GM13977 (cell line): Measurements from ENCODE around the gene DNLZ.

Experiments
- DNase-seq: peaks from one replicate; pipeline ENCODE4 v3.0.0; 2012; ENCODE audit warnings: low spot score
- in situ Hi-C: fragments of 300-500 bp; cut with MboI; formaldehyde crosslinking; loops from one replicate; pipeline ENCODE4 v1.12.0; 2022; ENCODE audit warnings: low sequenced_read_pairs, low pct_unique_long_range_greater_than_20kb, mixed read lengths, inconsistent platforms; ENCODE audit not compliant: unreplicated experiment
- TF ChIP-seq, protein P1 (sequence below): IDR thresholded peaks from 2 replicates; pipeline ENCODE4 v1.5.1; 2012; ENCODE audit warnings: mild to moderate bottlenecking, control low read depth; ENCODE audit not compliant: insufficient read depth; ENCODE audit errors: extremely low read depth, missing control alignments

The DNLZ gene

DNA sequence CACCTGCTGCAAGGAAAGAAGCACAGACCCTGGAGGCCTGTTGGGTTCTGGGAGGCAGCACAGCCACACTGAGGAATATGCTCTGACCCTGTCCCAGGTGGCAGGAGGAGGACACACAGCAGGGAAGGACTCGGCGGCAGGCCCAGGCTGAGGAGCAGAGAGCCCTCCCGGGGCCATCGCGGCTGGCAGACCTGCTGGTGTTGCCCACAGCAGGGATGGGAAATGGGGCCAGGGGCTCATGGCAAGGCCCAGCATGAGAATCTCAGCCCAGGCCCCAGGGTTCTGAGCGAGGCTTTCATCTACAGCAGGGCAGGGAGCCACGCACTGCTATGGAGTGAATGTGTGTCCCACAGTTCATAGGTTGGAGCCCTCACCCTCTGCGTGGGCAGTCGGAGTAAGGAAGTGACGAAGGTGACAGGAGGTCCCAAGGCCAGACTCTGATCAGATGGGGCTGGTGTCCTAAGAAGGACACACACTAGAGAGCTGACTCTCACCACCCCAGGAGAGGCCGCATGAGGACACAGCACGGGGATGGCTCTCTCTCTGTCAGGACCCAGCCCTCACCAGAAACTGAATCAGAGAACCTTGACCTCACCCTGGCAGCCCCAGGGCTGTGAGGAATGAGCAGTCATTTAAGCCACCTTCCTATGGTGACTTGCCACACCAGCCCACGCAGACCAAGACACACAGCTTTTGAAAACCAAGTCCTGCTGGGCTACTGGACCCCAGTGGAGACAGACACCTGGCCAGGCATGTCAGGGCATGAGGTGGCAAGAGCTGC is 46.5 kb downstream of the DNLZ start:
- TF ChIP-seq, protein P1, sequence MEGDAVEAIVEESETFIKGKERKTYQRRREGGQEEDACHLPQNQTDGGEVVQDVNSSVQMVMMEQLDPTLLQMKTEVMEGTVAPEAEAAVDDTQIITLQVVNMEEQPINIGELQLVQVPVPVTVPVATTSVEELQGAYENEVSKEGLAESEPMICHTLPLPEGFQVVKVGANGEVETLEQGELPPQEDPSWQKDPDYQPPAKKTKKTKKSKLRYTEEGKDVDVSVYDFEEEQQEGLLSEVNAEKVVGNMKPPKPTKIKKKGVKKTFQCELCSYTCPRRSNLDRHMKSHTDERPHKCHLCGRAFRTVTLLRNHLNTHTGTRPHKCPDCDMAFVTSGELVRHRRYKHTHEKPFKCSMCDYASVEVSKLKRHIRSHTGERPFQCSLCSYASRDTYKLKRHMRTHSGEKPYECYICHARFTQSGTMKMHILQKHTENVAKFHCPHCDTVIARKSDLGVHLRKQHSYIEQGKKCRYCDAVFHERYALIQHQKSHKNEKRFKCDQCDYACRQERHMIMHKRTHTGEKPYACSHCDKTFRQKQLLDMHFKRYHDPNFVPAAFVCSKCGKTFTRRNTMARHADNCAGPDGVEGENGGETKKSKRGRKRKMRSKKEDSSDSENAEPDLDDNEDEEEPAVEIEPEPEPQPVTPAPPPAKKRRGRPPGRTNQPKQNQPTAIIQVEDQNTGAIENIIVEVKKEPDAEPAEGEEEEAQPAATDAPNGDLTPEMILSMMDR = no peak
- in situ Hi-C loops = no loop called here
- DNase-seq = no peak

DNA sequence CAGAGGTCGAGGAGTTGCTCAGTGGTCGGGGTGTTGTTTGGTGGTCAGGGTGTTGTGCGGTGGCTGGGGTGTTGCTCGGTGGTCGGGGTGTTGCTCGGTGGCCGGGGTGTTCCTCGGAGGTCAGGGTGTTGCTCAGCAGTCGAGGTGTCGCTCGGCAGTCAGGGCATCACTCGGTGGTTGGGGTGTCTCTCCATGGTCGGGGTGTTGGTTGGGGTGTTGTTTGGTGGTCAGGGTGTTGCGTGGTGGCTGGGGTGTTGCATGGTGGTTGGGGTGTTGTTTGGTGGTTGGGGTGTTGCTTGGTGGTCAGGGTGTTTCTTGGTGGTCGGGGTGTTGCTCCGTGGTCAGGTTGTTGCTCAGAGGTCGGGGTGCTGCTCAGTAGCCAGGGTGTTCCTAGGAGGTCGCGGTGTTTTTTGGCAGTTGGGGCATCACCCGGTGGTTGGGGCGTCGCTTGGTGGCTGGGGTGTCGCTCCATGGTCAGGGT is 47.2 kb downstream of the DNLZ start:
- in situ Hi-C loops = no loop called here
- DNase-seq = no peak

DNA sequence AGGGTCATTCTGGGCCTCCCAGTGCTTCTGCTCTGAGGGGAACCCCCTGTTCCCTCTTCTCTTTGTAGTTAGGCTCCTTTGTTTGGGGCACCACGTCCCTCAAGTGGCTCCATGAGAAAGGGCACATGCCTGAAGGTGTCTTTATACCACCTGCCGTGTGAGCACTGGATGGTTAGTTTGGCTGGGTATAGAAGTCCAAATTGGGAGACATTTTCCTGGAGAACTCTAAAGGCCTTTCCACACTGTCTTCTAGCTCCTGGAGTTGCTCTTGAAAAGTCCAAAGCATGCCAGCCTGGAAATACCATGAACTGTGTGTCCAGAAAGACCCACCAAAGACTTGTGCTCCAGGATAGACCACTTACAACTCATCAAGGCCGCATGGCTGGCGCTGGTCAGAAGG is 48.6 kb downstream of the DNLZ start:
- DNase-seq = no peak
- in situ Hi-C loops = no loop called here
- TF ChIP-seq, protein P1 = no peak

More for the DNA sequence above, 47.2 kb downstream of the DNLZ start:
- TF ChIP-seq, protein P1 = no peak

DNA sequence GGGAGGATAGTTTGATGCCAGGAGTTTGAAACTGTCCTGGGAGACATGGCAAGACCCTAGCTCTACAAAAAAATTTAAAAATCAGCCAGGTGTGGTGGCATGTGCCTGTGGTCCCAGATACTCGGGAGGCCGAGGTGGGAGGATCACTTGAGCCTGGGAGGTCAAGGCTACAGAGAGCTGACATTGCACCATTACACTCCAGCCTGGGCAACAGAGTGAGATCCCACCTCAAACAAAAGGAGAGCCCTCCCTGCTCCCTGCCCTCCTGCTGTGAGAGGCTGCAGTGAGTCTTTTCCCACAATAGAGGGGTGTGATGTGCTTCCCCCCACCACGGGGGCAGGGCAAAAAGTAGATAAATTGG is 49.5 kb downstream of the DNLZ start:
- DNase-seq = no peak
- in situ Hi-C loops = no loop called here
- TF ChIP-seq, protein P1 = no peak

DNA sequence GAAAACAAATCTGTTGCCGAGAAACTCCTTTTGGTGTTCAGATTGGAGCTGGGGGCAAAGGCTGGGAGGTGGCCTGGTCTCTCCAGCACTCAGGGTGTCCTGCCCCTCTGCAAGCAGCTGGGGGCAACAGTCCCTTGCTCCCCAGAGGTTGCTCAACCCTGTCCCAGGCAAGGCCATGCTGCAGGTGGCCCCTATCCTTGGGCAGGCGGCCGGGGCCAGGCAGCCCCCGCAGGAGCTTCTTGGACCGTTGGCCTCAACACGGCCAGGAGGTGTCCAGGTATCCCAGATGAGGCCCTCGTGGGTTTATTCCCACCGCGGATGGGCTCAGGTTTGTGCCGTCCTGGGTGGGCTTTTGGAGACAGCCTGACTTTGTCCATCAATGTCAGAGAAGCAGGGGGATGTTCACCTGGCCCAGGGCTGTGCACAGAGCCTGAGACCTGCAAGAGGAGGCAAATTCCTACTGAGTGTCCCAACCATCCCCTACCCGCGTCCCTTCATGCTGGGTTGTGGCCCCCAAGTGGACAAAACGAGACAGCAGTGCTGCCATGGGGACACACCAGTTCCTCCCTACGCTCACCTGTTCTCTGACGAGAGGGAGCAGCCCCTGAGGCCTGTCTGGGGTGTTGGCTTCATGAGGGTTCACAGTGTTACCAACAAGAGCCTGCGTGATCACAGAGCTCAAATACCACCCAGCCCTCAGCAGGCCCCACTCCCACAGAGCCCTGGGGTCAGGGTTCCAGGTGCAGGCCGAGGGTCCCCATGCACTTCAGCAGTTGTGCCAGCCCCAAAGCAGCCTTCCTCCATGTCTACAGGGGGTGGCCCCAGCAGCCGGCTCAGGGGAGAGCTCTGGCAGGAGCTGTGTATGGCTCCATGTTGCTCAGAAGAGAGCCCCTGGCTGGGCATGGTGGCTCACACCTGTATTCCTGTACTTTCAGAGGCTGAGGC is 50.2 kb downstream of the DNLZ start:
- no peak for DNase-seq
- TF ChIP-seq, protein P1 = no peak
- in situ Hi-C loops = no loop called here

DNA sequence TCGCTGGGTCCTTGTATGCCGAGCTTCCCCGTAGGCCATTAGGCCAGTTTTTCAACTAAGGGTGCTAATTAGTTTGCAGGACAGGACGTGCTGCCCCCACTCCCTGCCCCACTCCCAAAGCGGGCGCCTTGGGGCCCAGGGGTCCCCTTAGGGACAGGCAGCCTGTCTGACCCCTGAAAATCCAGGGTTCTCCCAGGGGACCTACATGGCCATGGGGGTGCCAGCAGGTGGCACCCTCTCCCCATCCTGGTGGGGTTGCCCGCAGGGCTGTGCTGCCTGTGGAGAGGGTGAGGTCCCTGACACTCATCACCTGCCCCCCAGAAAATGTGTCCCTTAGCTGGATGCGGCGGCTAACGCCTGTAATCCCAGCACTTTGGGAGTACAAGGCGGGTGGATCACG is 51.1 kb downstream of the DNLZ start:
- DNase-seq = peak; percentile 81
- TF ChIP-seq, protein P1 = peak; percentile 60
- in situ Hi-C loops = no loop called here
